ENCODE data around the gene NUP214. TPM values are rescaled to one million over a fixed set of nuclear protein-coding genes. Genes with fewer than 3 reads are reported as not detected.

The NUP214 gene
- total RNA-seq, 5 donors from 2014 or later (not counting 1 experiment from before 2014, with no cell fraction given), result 66.7 to 106 (median 68.5) TPM

GRCh38 chr9:131105952-131106351 lies 19.4 kb upstream of the NUP214 start:
- no peak overlapping the region for H3K27ac Mint-ChIP-seq
- POLR2A ChIA-PET, result no interaction called here
- CTCF ChIA-PET, result no interaction called here

GRCh38 chr9:131107760-131108159 lies 17.6 kb upstream of the NUP214 start:
- H3K36me3 ChIP-seq (ENCODE audit: control insufficient read depth in 2 of 2, extremely low read depth in 1 of 2, insufficient read depth in 1 of 2, low read length in 1 of 2), result no peaks in the 10 kb centered on the region
- H3K4me3 ChIP-seq (ENCODE audit: control insufficient read depth in 1 of 2, extremely low read depth in 1 of 2, low read length in 1 of 2), result no peak overlapping the region
- Mint-ChIP-seq H3K27ac (no peak overlapping the region), H3K36me3 (no peaks in the 10 kb centered on the region), H3K4me3 (no peak overlapping the region), H3K27me3 (peaks cover 0 to 2% of the 10 kb centered on the region in 2 donors), H3K9me3 (no peaks in the 10 kb centered on the region), H3K4me1 (no peaks in the 10 kb centered on the region)
- no peaks in the 10 kb centered on the region for H3K9me3 ChIP-seq
- no peak for DNase-seq
- H3K27ac ChIP-seq (ENCODE audit: low read length), result no peak overlapping the region
- CTCF ChIA-PET, result interaction anchor here in 1 of 2 donors (0.7 kb wide), 1 partner anchor 10 kb away, joined by 6 read pairs; no protein-coding TSS in a partner anchor
- WGBS (ENCODE audit: insufficient coverage), result 79% methylated on average over 8 of the region's 8 CpGs
- ATAC-seq (replicated peaks in 1 of 4), result no peak
- H3K27me3 ChIP-seq (replicated peaks in 1 of 2; ENCODE audit: control insufficient read depth in 2 of 2, extremely low read depth in 1 of 2, insufficient read depth in 2 of 2, low read length in 1 of 2), result peaks cover 0 to 24% of the 10 kb centered on the region in 2 experiments
- H3K4me1 ChIP-seq (ENCODE audit: control insufficient read depth in 1 of 2, extremely low read depth in 1 of 2, insufficient read depth in 2 of 2, low read length in 2 of 2), result no peaks in the 10 kb centered on the region
- POLR2A ChIA-PET, result no interaction called here

More at GRCh38 chr9:131105952-131106351, 19.4 kb upstream of the NUP214 start:
- Mint-ChIP-seq H3K4me1 (no peaks in the 10 kb centered on the region), H3K27me3 (peaks cover 0 to 1% of the 10 kb centered on the region in 2 donors), H3K4me3 (no peak overlapping the region), H3K9me3 (no peaks in the 10 kb centered on the region), H3K36me3 (no peaks in the 10 kb centered on the region)
- Histone ChIP-seq H3K4me3 (ENCODE audit: control insufficient read depth in 1 of 2, extremely low read depth in 1 of 2, low read length in 1 of 2) (no peak overlapping the region), H3K36me3 (ENCODE audit: control insufficient read depth in 2 of 2, extremely low read depth in 1 of 2, insufficient read depth in 1 of 2, low read length in 1 of 2) (no peaks in the 10 kb centered on the region), H3K27ac (ENCODE audit: low read length) (no peak overlapping the region), H3K9me3 (no peaks in the 10 kb centered on the region), H3K4me1 (ENCODE audit: control insufficient read depth in 1 of 2, extremely low read depth in 1 of 2, insufficient read depth in 2 of 2, low read length in 2 of 2) (no peaks in the 10 kb centered on the region), H3K27me3 (replicated peaks in 1 of 2; ENCODE audit: control insufficient read depth in 2 of 2, extremely low read depth in 1 of 2, insufficient read depth in 2 of 2, low read length in 1 of 2) (peaks cover 0 to 17% of the 10 kb centered on the region in 2 experiments)
- DNase-seq (no peak), ATAC-seq (replicated peaks in 1 of 4) (no peak)
- WGBS (ENCODE audit: insufficient coverage), result no CpG with 5 or more reads among the region's 8 CpGs

- Mint-ChIP-seq H3K4me3 (no peak overlapping the region), H3K27me3 (peaks cover 0 to 4% of the 10 kb centered on the region in 2 donors), H3K27ac (no peak overlapping the region), H3K4me1 (no peaks in the 10 kb centered on the region), H3K9me3 (no peaks in the 10 kb centered on the region), H3K36me3 (no peaks in the 10 kb centered on the region)
- CTCF ChIA-PET, result no interaction called here
- 80% methylated on average over 1 of the region's 10 CpGs for WGBS (ENCODE audit: insufficient coverage)
- H3K27me3 ChIP-seq (replicated peaks in 1 of 2; ENCODE audit: control insufficient read depth in 2 of 2, extremely low read depth in 1 of 2, insufficient read depth in 2 of 2, low read length in 1 of 2), result peaks cover 0 to 19% of the 10 kb centered on the region in 2 experiments
- POLR2A ChIA-PET, result interaction anchor here (0.6 kb wide), 2 partner anchors 218 to 1291 kb away, joined by 3 to 4 read pairs; no protein-coding TSS in a partner anchor
- no peaks in the 10 kb centered on the region for H3K36me3 ChIP-seq (ENCODE audit: control insufficient read depth in 2 of 2, extremely low read depth in 1 of 2, insufficient read depth in 1 of 2, low read length in 1 of 2)
- no peak overlapping the region for H3K27ac ChIP-seq (ENCODE audit: low read length)
- DNase-seq, result no peak
- H3K4me3 ChIP-seq (ENCODE audit: control insufficient read depth in 1 of 2, extremely low read depth in 1 of 2, low read length in 1 of 2), result no peak overlapping the region
- H3K9me3 ChIP-seq, result no peaks in the 10 kb centered on the region
- no peak for ATAC-seq (replicated peaks in 1 of 4)
- no peaks in the 10 kb centered on the region for H3K4me1 ChIP-seq (ENCODE audit: control insufficient read depth in 1 of 2, extremely low read depth in 1 of 2, insufficient read depth in 2 of 2, low read length in 2 of 2)
Observed at GRCh38 chr9:131111186-131111853, 14.1 kb upstream of the NUP214 start.

GRCh38 chr9:131111854-131112311 lies 13.5 kb upstream of the NUP214 start:
- ChIA-PET CTCF (no interaction called here), POLR2A (no interaction called here)
- no peaks in the 10 kb centered on the region for H3K36me3 ChIP-seq (ENCODE audit: control insufficient read depth in 2 of 2, extremely low read depth in 1 of 2, insufficient read depth in 1 of 2, low read length in 1 of 2)
- Mint-ChIP-seq H3K27me3 (peaks cover 0 to 6% of the 10 kb centered on the region in 2 donors), H3K36me3 (no peaks in the 10 kb centered on the region), H3K27ac (no peak overlapping the region), H3K4me3 (no peak overlapping the region), H3K9me3 (no peaks in the 10 kb centered on the region), H3K4me1 (no peaks in the 10 kb centered on the region)
- H3K27ac ChIP-seq (ENCODE audit: low read length), result no peak overlapping the region
- H3K4me3 ChIP-seq (ENCODE audit: control insufficient read depth in 1 of 2, extremely low read depth in 1 of 2, low read length in 1 of 2), result no peak overlapping the region
- 93% methylated on average over 18 of the region's 25 CpGs for WGBS (ENCODE audit: insufficient coverage)
- H3K4me1 ChIP-seq (ENCODE audit: control insufficient read depth in 1 of 2, extremely low read depth in 1 of 2, insufficient read depth in 2 of 2, low read length in 2 of 2), result no peaks in the 10 kb centered on the region
- no peaks in the 10 kb centered on the region for H3K9me3 ChIP-seq
- H3K27me3 ChIP-seq (replicated peaks in 1 of 2; ENCODE audit: control insufficient read depth in 2 of 2, extremely low read depth in 1 of 2, insufficient read depth in 2 of 2, low read length in 1 of 2), result peaks cover 0 to 21% of the 10 kb centered on the region in 2 experiments
- no peak for DNase-seq
- ATAC-seq (replicated peaks in 1 of 4), result no peak

GRCh38 chr9:131112374-131113154 lies 12.8 kb upstream of the NUP214 start:
- Mint-ChIP-seq H3K27me3 (peaks cover 0 to 11% of the 10 kb centered on the region in 2 donors), H3K9me3 (no peaks in the 10 kb centered on the region), H3K4me1 (no peaks in the 10 kb centered on the region), H3K36me3 (no peaks in the 10 kb centered on the region), H3K4me3 (no peak overlapping the region), H3K27ac (no peak overlapping the region)
- H3K27ac ChIP-seq (ENCODE audit: low read length), result no peak overlapping the region
- POLR2A ChIA-PET, result no interaction called here
- H3K4me1 ChIP-seq (ENCODE audit: control insufficient read depth in 1 of 2, extremely low read depth in 1 of 2, insufficient read depth in 2 of 2, low read length in 2 of 2), result no peaks in the 10 kb centered on the region
- CTCF ChIA-PET, result no interaction called here
- peaks cover 0 to 25% of the 10 kb centered on the region in 2 experiments for H3K27me3 ChIP-seq (replicated peaks in 1 of 2; ENCODE audit: control insufficient read depth in 2 of 2, extremely low read depth in 1 of 2, insufficient read depth in 2 of 2, low read length in 1 of 2)
- H3K4me3 ChIP-seq (ENCODE audit: control insufficient read depth in 1 of 2, extremely low read depth in 1 of 2, low read length in 1 of 2), result no peak overlapping the region
- DNase-seq (no peak), ATAC-seq (replicated peaks in 1 of 4) (no peak)
- no peaks in the 10 kb centered on the region for H3K9me3 ChIP-seq
- H3K36me3 ChIP-seq (ENCODE audit: control insufficient read depth in 2 of 2, extremely low read depth in 1 of 2, insufficient read depth in 1 of 2, low read length in 1 of 2), result no peaks in the 10 kb centered on the region
- 94% methylated on average over 8 of the region's 23 CpGs for WGBS (ENCODE audit: insufficient coverage)

GRCh38 chr9:131113655-131114054 lies 11.7 kb upstream of the NUP214 start:
- Histone ChIP-seq H3K9me3 (no peaks in the 10 kb centered on the region), H3K4me3 (ENCODE audit: control insufficient read depth in 1 of 2, extremely low read depth in 1 of 2, low read length in 1 of 2) (no peak overlapping the region), H3K36me3 (ENCODE audit: control insufficient read depth in 2 of 2, extremely low read depth in 1 of 2, insufficient read depth in 1 of 2, low read length in 1 of 2) (no peaks in the 10 kb centered on the region), H3K4me1 (ENCODE audit: control insufficient read depth in 1 of 2, extremely low read depth in 1 of 2, insufficient read depth in 2 of 2, low read length in 2 of 2) (no peaks in the 10 kb centered on the region), H3K27ac (ENCODE audit: low read length) (no peak overlapping the region), H3K27me3 (replicated peaks in 1 of 2; ENCODE audit: control insufficient read depth in 2 of 2, extremely low read depth in 1 of 2, insufficient read depth in 2 of 2, low read length in 1 of 2) (peaks cover 0 to 36% of the 10 kb centered on the region in 2 experiments)
- ATAC-seq (replicated peaks in 1 of 4) (no peak), DNase-seq (no peak)
- H3K27me3 Mint-ChIP-seq, result peaks cover 0 to 13% of the 10 kb centered on the region in 2 donors
- no peaks in the 10 kb centered on the region for H3K9me3 Mint-ChIP-seq
- no peaks in the 10 kb centered on the region for H3K36me3 Mint-ChIP-seq
- no peaks in the 10 kb centered on the region for H3K4me1 Mint-ChIP-seq
- no peak overlapping the region for H3K4me3 Mint-ChIP-seq
- 87% methylated on average over 4 of the region's 8 CpGs for WGBS (ENCODE audit: insufficient coverage)
- H3K27ac Mint-ChIP-seq, result no peak overlapping the region
- ChIA-PET CTCF (interaction anchor here in 1 of 2 donors (0.7 kb wide), 1 partner anchor 18 kb away, joined by 9 read pairs; no protein-coding TSS in a partner anchor), POLR2A (interaction anchor here in 1 of 2 donors (0.5 kb wide), 1 partner anchor 19 kb away, joined by 7 read pairs; no protein-coding TSS in a partner anchor)

Data from T-cell (primary cell).